HEK293 (cell line): ENCODE data around the gene MAP7D1.

ENCODE experiments used
- PBX3 ChIP-seq: sonication (generic); formaldehyde crosslinking; IDR thresholded peaks from 2 replicates; pipeline ENCODE4 v1.8.1; 2022; ENCODE audit warnings: mild to moderate bottlenecking, moderate library complexity, missing genetic modification reagents
- PRDM1 ChIP-seq: fragments of 450-650 bp; formaldehyde crosslinking; IDR thresholded peaks from 2 replicates; pipeline ENCODE4; 2016; ENCODE audit warnings: missing biosample characterization, missing genetic modification characterization
- PRDM4 ChIP-seq: fragments of 450-650 bp; formaldehyde crosslinking; IDR thresholded peaks from 2 replicates; pipeline ENCODE4 v1.5.1; 2017; ENCODE audit warnings: missing biosample characterization, missing genetic modification characterization
- SCRT1 ChIP-seq: fragments of 450-650 bp; formaldehyde crosslinking; IDR thresholded peaks from 2 replicates; pipeline ENCODE4 v1.5.1; 2016; ENCODE audit warnings: missing biosample characterization, missing genetic modification characterization, borderline replicate concordance
- SP3 ChIP-seq: fragments of 450-650 bp; formaldehyde crosslinking; IDR thresholded peaks from 2 replicates; pipeline ENCODE4 v1.5.1; 2016; ENCODE audit warnings: missing biosample characterization, missing genetic modification characterization
- TCF7L2 ChIP-seq: IDR thresholded peaks from 2 replicates; pipeline ENCODE4 v1.6.1; 2011; ENCODE audit warnings: low read depth, mild to moderate bottlenecking, inconsistent platforms, low read length, moderate library complexity, borderline replicate concordance
- YY1 ChIP-seq: fragments of 450-650 bp; formaldehyde crosslinking; IDR thresholded peaks from 2 replicates; pipeline ENCODE4 v1.5.1; 2018; ENCODE audit warnings: missing biosample characterization, missing genetic modification characterization
- ZBTB17 ChIP-seq: fragments of 450-650 bp; formaldehyde crosslinking; IDR thresholded peaks from 2 replicates; pipeline ENCODE4 v1.5.1; 2016; ENCODE audit warnings: missing biosample characterization, missing genetic modification characterization
- ZBTB8A ChIP-seq: fragments of 450-650 bp; formaldehyde crosslinking; IDR thresholded peaks from 2 replicates; pipeline ENCODE4 v1.5.1; 2016; ENCODE audit warnings: missing biosample characterization, missing genetic modification characterization
- ZNF10 ChIP-seq: fragments of 450-650 bp; formaldehyde crosslinking; IDR thresholded peaks from 2 replicates; pipeline ENCODE4 v1.5.1; 2017; ENCODE audit warnings: missing biosample characterization, missing genetic modification characterization
- ZNF174 ChIP-seq: fragments of 450-650 bp; formaldehyde crosslinking; IDR thresholded peaks from 2 replicates; pipeline ENCODE4 v1.5.0; 2017; ENCODE audit warnings: missing biosample characterization, mild to moderate bottlenecking, missing genetic modification characterization
- ZNF221 ChIP-seq: fragments of 450-650 bp; formaldehyde crosslinking; IDR thresholded peaks from 2 replicates; pipeline ENCODE4 v1.5.1; 2017; ENCODE audit warnings: missing biosample characterization, missing genetic modification characterization, borderline replicate concordance
- ZNF239 ChIP-seq: fragments of 450-650 bp; formaldehyde crosslinking; IDR thresholded peaks from 2 replicates; pipeline ENCODE4 v1.5.1; 2016; ENCODE audit warnings: missing biosample characterization, missing genetic modification characterization
- ZNF423 ChIP-seq: fragments of 450-650 bp; formaldehyde crosslinking; IDR thresholded peaks from 2 replicates; pipeline ENCODE4 v1.5.1; 2016; ENCODE audit warnings: missing biosample characterization, missing genetic modification characterization
- ZNF48 ChIP-seq: fragments of 450-650 bp; formaldehyde crosslinking; IDR thresholded peaks from 2 replicates; pipeline ENCODE4 v1.5.1; 2016; ENCODE audit warnings: missing biosample characterization, missing genetic modification characterization
- ZNF558 ChIP-seq: fragments of 450-650 bp; formaldehyde crosslinking; IDR thresholded peaks from 2 replicates; pipeline ENCODE4 v1.5.1; 2016; ENCODE audit warnings: missing biosample characterization, missing genetic modification characterization
- ZNF561 ChIP-seq: fragments of 450-650 bp; IDR thresholded peaks from 2 replicates; pipeline ENCODE4 v1.5.1; 2018; ENCODE audit warnings: missing biosample characterization, missing genetic modification characterization, borderline replicate concordance
- ZNF600 ChIP-seq: fragments of 450-650 bp; formaldehyde crosslinking; IDR thresholded peaks from 2 replicates; pipeline ENCODE4 v1.5.1; 2016; ENCODE audit warnings: missing biosample characterization, missing genetic modification characterization
- ZNF624 ChIP-seq: fragments of 450-650 bp; formaldehyde crosslinking; IDR thresholded peaks from 2 replicates; pipeline ENCODE4 v1.5.1; 2017; ENCODE audit warnings: missing biosample characterization, missing genetic modification characterization
- ZNF645 ChIP-seq: fragments of 450-650 bp; formaldehyde crosslinking; IDR thresholded peaks from 2 replicates; pipeline ENCODE4; 2016; ENCODE audit warnings: missing biosample characterization, missing genetic modification characterization
- ZNF670 ChIP-seq: fragments of 450-650 bp; formaldehyde crosslinking; IDR thresholded peaks from 2 replicates; pipeline ENCODE4 v1.5.1; 2016; ENCODE audit warnings: missing biosample characterization, missing genetic modification characterization, low read depth
- ZNF785 ChIP-seq: fragments of 450-650 bp; formaldehyde crosslinking; IDR thresholded peaks from 2 replicates; pipeline ENCODE4 v1.5.1; 2016; ENCODE audit warnings: missing biosample characterization, missing genetic modification characterization
- ZNF792 ChIP-seq: fragments of 450-650 bp; formaldehyde crosslinking; IDR thresholded peaks from 2 replicates; pipeline ENCODE4 v1.5.1; 2016; ENCODE audit warnings: missing biosample characterization, missing genetic modification characterization
- TF ChIP-seq, protein P1 (sequence below): fragments of 450-650 bp; formaldehyde crosslinking; optimal IDR thresholded peaks from 2 replicates; pipeline ENCODE3; 2016; ENCODE audit warnings: missing biosample characterization, mild to moderate bottlenecking, missing genetic modification characterization
- TF ChIP-seq, protein P2 (sequence below): fragments of 450-650 bp; formaldehyde crosslinking; IDR thresholded peaks from 2 replicates; pipeline ENCODE4 v1.5.1; 2016; ENCODE audit warnings: missing biosample characterization, missing genetic modification characterization
- TF ChIP-seq, protein P3 (sequence below): fragments of 450-650 bp; formaldehyde crosslinking; IDR thresholded peaks from 2 replicates; pipeline ENCODE4 v1.5.1; 2017; ENCODE audit warnings: missing biosample characterization, missing genetic modification characterization
- TF ChIP-seq, protein P4 (sequence below): fragments of 450-650 bp; formaldehyde crosslinking; IDR thresholded peaks from 2 replicates; pipeline ENCODE4 v1.5.1; 2016; ENCODE audit warnings: missing biosample characterization, missing genetic modification characterization

MAP7D1 gene

DNA sequence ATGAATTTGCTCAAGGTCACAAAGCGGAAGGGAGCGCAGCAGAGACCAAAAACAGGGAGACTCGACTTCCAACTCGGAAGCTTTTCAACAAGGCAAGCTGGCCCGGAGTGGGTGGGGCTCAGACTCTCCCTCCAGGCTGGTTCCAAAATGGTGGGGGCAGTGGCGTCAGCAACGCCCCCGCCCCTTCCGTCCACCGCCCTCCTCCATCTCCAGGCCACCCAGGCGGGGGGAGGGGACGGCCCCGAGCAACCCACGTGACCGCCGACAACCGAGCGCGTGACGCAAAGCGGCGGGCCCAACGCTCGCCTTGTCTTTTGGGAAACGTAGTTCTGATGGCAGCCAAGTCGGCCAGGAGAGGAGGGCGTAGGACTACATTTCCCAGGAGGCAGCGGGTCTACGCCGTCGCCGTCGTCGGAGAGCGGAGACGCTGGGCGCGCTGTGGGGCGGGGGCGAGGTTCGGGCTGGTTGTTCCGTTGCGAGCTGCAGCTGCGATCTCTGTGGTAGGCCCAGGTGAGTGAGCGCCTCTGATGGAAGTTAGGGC lies 68.1 kb downstream of the MAP7D1 start, which contains the start of gene THRAP3 (continued):
- TF ChIP-seq ZNF670 (tag by site-specific recombination) (no peak), ZNF785 (tag by site-specific recombination) (no peak), PRDM4 (peak; percentile 2; the same call in 1 of the 2 replicates), ZNF600 (tag by site-specific recombination) (no peak), ZNF221 (no peak), YY1 (tag by site-specific recombination) (peak; percentile 50; the same call in 1 of the 2 replicates), ZBTB8A (tag by site-specific recombination) (peak; percentile 74; the same call in 1 of the 2 replicates), ZNF48 (tag by site-specific recombination) (no peak), ZNF624 (no peak), ZNF239 (tag by site-specific recombination) (no peak), TCF7L2 (no peak), ZNF792 (no peak), PBX3 (CRISPR knock-in tag) (no peak; the same call in 1 of the 2 replicates), ZNF558 (tag by site-specific recombination) (peak; percentile 55; the same call in 1 of the 2 replicates), PRDM1 (0 out of 2 replicates have a peak, but pooled peaks have one; percentile 4), SCRT1 (no peak), ZNF423 (no peak), ZNF10 (peak; percentile 53; the same call in 1 of the 2 replicates), SP3 (tag by site-specific recombination) (peak; percentile 98), ZBTB17 (tag by site-specific recombination) (peak; percentile 99), ZNF174 (no peak), ZNF645 (tag by site-specific recombination) (no peak), ZNF561 (no peak)
- TF ChIP-seq, protein P1, sequence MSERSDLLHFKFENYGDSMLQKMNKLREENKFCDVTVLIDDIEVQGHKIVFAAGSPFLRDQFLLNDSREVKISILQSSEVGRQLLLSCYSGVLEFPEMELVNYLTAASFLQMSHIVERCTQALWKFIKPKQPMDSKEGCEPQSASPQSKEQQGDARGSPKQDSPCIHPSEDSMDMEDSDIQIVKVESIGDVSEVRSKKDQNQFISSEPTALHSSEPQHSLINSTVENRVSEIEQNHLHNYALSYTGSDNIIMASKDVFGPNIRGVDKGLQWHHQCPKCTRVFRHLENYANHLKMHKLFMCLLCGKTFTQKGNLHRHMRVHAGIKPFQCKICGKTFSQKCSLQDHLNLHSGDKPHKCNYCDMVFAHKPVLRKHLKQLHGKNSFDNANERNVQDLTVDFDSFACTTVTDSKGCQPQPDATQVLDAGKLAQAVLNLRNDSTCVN (tag by site-specific recombination): peak; percentile 100
- TF ChIP-seq, protein P2, sequence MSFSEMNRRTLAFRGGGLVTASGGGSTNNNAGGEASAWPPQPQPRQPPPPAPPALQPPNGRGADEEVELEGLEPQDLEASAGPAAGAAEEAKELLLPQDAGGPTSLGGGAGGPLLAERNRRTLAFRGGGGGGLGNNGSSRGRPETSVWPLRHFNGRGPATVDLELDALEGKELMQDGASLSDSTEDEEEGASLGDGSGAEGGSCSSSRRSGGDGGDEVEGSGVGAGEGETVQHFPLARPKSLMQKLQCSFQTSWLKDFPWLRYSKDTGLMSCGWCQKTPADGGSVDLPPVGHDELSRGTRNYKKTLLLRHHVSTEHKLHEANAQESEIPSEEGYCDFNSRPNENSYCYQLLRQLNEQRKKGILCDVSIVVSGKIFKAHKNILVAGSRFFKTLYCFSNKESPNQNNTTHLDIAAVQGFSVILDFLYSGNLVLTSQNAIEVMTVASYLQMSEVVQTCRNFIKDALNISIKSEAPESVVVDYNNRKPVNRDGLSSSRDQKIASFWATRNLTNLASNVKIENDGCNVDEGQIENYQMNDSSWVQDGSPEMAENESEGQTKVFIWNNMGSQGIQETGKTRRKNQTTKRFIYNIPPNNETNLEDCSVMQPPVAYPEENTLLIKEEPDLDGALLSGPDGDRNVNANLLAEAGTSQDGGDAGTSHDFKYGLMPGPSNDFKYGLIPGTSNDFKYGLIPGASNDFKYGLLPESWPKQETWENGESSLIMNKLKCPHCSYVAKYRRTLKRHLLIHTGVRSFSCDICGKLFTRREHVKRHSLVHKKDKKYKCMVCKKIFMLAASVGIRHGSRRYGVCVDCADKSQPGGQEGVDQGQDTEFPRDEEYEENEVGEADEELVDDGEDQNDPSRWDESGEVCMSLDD (tag by site-specific recombination): no peak
- TF ChIP-seq, protein P3, sequence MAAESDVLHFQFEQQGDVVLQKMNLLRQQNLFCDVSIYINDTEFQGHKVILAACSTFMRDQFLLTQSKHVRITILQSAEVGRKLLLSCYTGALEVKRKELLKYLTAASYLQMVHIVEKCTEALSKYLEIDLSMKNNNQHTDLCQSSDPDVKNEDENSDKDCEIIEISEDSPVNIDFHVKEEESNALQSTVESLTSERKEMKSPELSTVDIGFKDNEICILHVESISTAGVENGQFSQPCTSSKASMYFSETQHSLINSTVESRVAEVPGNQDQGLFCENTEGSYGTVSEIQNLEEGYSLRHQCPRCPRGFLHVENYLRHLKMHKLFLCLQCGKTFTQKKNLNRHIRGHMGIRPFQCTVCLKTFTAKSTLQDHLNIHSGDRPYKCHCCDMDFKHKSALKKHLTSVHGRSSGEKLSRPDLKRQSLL (tag by site-specific recombination): 0 out of 2 replicates have a peak, but pooled peaks have one; percentile 18
- TF ChIP-seq, protein P4, sequence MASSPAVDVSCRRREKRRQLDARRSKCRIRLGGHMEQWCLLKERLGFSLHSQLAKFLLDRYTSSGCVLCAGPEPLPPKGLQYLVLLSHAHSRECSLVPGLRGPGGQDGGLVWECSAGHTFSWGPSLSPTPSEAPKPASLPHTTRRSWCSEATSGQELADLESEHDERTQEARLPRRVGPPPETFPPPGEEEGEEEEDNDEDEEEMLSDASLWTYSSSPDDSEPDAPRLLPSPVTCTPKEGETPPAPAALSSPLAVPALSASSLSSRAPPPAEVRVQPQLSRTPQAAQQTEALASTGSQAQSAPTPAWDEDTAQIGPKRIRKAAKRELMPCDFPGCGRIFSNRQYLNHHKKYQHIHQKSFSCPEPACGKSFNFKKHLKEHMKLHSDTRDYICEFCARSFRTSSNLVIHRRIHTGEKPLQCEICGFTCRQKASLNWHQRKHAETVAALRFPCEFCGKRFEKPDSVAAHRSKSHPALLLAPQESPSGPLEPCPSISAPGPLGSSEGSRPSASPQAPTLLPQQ (tag by site-specific recombination): peak; percentile 80; the same call in 1 of the 2 replicates
